GM12872 (cell line): ENCODE results near the gene KLF13.
A peak's percentile ranks its signal among the peaks of the same experiment; 100 is the strongest.

ENCODE experiments used
- CTCF ChIP-seq: IDR thresholded peaks from 3 replicates; pipeline ENCODE4 v1.5.1; 2011; ENCODE audit warnings: low read depth, mild to moderate bottlenecking, low read length, moderate library complexity; ENCODE audit not compliant: insufficient read depth

Gene KLF13

GRCh38 chr15:31326156-31326874 lies at the start of gene KLF13:
Gene KLF13 (plus strand): TSS chr15:31326835. CDS start chr15:31327213, 378 bp downstream.
- TF ChIP-seq CTCF = no peak

GRCh38 chr15:31277335-31278060 lies 49.1 kb upstream of the KLF13 start:
- no peak for TF ChIP-seq CTCF

GRCh38 chr15:31278061-31278445 lies 48.6 kb upstream of the KLF13 start:
- TF ChIP-seq CTCF = peak; percentile 24; the same call in 1 of the 3 replicates

GRCh38 chr15:31278544-31279220 lies 48.0 kb upstream of the KLF13 start:
- TF ChIP-seq CTCF = no peak

GRCh38 chr15:31279221-31280045 lies 47.2 kb upstream of the KLF13 start:
- no peak for TF ChIP-seq CTCF

GRCh38 chr15:31280046-31280830 lies 46.4 kb upstream of the KLF13 start:
- TF ChIP-seq CTCF = no peak
